HEK293T (cell line): ENCODE results near the gene ARHGAP45.
"Not testable (repeated sequence)": the region's sequence is repeated elsewhere in the genome, so short reads cannot be mapped to it uniquely, and the experiment has no call there.

Experiments
- CTCF ChIA-PET: fragments of 350-600 bp; formaldehyde crosslinking; extraction: SDS; loops from one replicate; lab custom pipeline; 2021; ENCODE audit warnings: antibody characterized with exemption, inconsistent platforms; lab: Yijun Ruan, JAX
- POLR2A ChIA-PET: fragments of 350-600 bp; formaldehyde crosslinking; extraction: SDS; loops from one replicate; lab custom pipeline; 2020; ENCODE audit warnings: antibody characterized with exemption, inconsistent platforms; lab: Yijun Ruan, JAX
- DNase-seq: peaks from one replicate; pipeline ENCODE4 v3.0.0; 2012; ENCODE audit warnings: mixed read lengths; ENCODE audit errors: extremely low spot score
- ARNT ChIP-seq: fragments of 450-650 bp; IDR thresholded peaks from 2 replicates; pipeline ENCODE4 v1.6.1; 2017; ENCODE audit warnings: mild to moderate bottlenecking
- BHLHE40 ChIP-seq: fragments of 450-650 bp; IDR thresholded peaks from 2 replicates; pipeline ENCODE4 v1.6.1; 2016; ENCODE audit warnings: mild to moderate bottlenecking, moderate library complexity, borderline replicate concordance
- CTBP1 ChIP-seq: fragments of 450-650 bp; IDR thresholded peaks from 2 replicates; pipeline ENCODE4 v1.6.1; 2016; ENCODE audit warnings: borderline replicate concordance
- ELF4 ChIP-seq: fragments of 450-650 bp; IDR thresholded peaks from 2 replicates; pipeline ENCODE4 v1.6.1; 2017; ENCODE audit warnings: antibody characterized with exemption
- FOXA1 ChIP-seq: fragments of 450-650 bp; IDR thresholded peaks from 2 replicates; pipeline ENCODE4 v1.6.1; 2016; ENCODE audit warnings: mild to moderate bottlenecking
- FOXK2 ChIP-seq: fragments of 450-650 bp; IDR thresholded peaks from 2 replicates; pipeline ENCODE4 v1.6.1; 2016; ENCODE audit warnings: mild to moderate bottlenecking
- FOXM1 ChIP-seq: fragments of 450-650 bp; IDR thresholded peaks from 2 replicates; pipeline ENCODE4 v1.6.1; 2017; ENCODE audit warnings: mild to moderate bottlenecking, borderline replicate concordance
- HDGF ChIP-seq: fragments of 450-650 bp; IDR thresholded peaks from 2 replicates; pipeline ENCODE4 v1.6.1; 2017; ENCODE audit warnings: antibody characterized with exemption, borderline replicate concordance
- L3MBTL2 ChIP-seq: fragments of 450-650 bp; conservative IDR thresholded peaks from 2 replicates; pipeline ENCODE4 v1.6.1; 2016; ENCODE audit warnings: mild to moderate bottlenecking
- LEF1 ChIP-seq: fragments of 450-650 bp; IDR thresholded peaks from 2 replicates; pipeline ENCODE4 v1.6.1; 2017; ENCODE audit warnings: mild to moderate bottlenecking, borderline replicate concordance
- NFRKB ChIP-seq: fragments of 450-650 bp; IDR thresholded peaks from 2 replicates; pipeline ENCODE4 v1.6.1; 2016; ENCODE audit warnings: mild to moderate bottlenecking, moderate library complexity
- SP1 ChIP-seq: fragments of 450-650 bp; IDR thresholded peaks from 2 replicates; pipeline ENCODE4 v1.6.1; 2017
- SUZ12 ChIP-seq: fragments of 450-650 bp; IDR thresholded peaks from 2 replicates; pipeline ENCODE4 v1.6.1; 2016; ENCODE audit warnings: mild to moderate bottlenecking
- TARDBP ChIP-seq: fragments of 450-650 bp; IDR thresholded peaks from 2 replicates; pipeline ENCODE4 v1.6.1; 2016
- ZNF384 ChIP-seq: fragments of 450-650 bp; IDR thresholded peaks from 2 replicates; pipeline ENCODE4 v1.6.1; 2016
- TF ChIP-seq, protein P1 (sequence below): fragments of 450-650 bp; IDR thresholded peaks from 2 replicates; pipeline ENCODE4 v1.6.1; 2016

Gene ARHGAP45

DNA sequence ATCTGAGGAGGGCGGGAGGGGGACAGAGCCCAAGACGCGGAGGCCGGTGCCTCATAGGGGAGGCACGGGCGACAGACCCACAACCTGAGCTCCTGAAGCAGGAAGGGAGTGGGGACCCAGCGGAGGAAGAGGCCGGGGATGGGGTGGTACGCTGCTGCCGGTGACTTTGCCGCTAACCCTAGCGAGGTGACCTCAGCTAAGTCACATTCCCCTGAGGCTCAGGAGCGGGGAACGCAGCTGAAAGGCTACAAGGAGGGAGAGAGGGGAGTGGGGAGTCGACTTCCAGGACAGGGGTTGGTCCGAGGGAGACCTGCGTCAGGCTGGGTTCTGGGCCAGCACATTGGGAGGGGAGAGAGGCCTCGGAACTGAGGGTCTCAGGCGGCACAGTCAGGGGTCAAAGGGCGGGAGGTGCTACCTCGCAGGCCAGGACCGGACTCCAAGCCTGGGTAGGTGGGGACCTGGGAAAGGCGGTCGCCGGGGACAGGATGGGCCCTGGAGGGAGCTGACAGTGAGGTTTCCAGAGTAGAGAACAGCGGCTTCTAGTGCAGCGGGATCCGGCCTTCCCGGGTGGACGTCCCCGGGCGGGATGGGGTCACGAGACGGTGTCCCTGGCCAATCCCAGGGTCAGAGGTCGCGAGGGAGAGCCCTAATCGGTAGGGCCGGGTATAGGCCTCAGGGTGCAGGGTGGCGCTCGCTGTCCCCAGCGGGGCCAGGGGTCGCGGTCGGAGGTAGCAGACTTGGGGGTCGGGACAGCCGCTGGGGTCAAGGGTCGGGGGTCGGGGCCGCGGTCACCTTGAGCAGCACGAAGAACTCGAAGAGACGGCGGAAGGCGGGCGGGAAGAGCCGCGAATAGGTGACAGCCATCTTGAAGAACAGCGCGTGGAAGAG lies 46.7 kb upstream of the ARHGAP45 start:
- no peak for TF ChIP-seq LEF1
- ChIA-PET POLR2A (interaction anchor here (1.2 to 4.3 kb wide), 2 partner anchors 13 to 249 kb away, joined by 3 to 16 read pairs; partner anchors contain the start of gene CIRBP), CTCF (no interaction called here)
- DNase-seq = no peak

DNA sequence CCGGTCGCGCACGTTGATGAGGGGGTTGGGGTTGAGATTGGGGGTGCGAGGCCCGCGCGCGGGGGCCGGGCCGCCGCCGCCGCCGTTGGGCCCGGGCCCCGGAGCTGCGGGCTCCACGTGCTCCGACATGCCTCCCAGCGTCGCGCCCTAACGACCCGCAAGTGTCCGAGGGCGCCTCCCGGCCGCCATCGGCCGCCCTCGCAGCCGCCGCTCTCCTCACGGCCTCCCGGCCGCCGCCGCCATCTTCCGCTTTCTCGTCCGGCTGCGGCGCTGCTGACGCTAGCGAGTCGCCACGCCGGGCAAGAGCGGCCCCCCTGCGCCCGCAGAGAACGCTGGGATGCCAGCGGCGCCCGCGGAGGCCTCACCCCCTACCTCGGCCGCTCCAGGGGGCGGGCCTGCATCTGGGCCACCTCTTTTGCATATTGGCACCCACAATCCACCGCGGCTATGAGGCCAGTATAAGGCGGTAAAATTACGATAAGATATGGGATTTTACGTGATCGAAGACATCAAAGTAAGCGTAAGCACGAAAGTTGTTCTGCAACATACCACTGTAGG lies 46.0 kb upstream of the ARHGAP45 start, which contains the start of gene TMEM259:
Gene TMEM259 (minus strand): TSS at position 256 of the 558 bp plus-strand sequence. CDS start 127 bp downstream, at position 129.
- TF ChIP-seq FOXA1 (no peak), LEF1 (peak; percentile 70), FOXM1 (0 out of 2 replicates have a peak, but pooled peaks have one; percentile 9)

DNA sequence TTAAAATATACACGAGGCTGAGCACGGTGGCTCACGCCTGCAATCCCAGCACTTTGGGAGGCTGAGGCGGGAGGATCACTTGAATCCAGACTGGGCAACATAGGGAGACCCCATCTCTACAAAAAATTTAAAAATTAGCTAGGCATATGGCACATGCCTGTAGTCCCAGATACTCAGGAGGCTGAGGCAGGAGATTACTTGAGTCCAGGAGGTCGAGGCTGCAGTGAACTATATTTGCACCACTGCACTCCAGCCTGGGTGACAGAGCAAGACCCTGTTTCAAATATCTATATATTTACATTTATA lies 43.1 kb upstream of the ARHGAP45 start:
- POLR2A ChIA-PET, DNase-seq: not testable (repeated sequence)
- CTCF ChIA-PET = interaction anchor here (0.9 kb wide), 1 partner anchor 43 kb away, joined by 3 read pairs; the partner anchor contains the start of gene ARHGAP45

More for the DNA sequence above, 46.0 kb upstream of the ARHGAP45 start, which contains the start of gene TMEM259:
- CTCF ChIA-PET = interaction anchor here (0.6 kb wide), 1 partner anchor 434 kb away, joined by 4 read pairs; no protein-coding TSS in a partner anchor
- POLR2A ChIA-PET = interaction anchor here (0.6 to 4.3 kb wide), 8 partner anchors 11 to 248 kb away, joined by 3 to 16 read pairs (median 4); partner anchors contain the start of gene CIRBP
- DNase-seq = peak; percentile 96

DNA sequence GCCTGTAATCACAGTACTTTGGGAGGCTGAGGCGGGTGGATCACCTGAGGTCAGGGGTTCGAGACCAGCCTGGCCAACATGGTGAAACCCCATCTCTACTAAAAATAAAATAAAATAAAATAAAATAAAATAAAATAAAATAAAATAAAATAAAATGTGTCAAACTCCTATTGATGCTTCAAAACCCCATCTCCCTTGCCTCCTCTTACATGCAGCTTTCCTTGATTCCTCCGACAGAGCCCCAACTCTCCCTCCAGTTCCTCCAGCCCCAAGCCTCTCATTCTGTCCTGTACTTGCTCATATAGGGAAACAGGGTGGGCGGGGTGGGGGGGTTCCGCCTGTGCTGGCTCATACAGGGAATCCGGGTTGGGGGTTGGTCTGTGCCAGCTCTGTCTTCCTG lies 41.9 kb upstream of the ARHGAP45 start:
- CTCF ChIA-PET, DNase-seq, POLR2A ChIA-PET: not testable (repeated sequence)

DNA sequence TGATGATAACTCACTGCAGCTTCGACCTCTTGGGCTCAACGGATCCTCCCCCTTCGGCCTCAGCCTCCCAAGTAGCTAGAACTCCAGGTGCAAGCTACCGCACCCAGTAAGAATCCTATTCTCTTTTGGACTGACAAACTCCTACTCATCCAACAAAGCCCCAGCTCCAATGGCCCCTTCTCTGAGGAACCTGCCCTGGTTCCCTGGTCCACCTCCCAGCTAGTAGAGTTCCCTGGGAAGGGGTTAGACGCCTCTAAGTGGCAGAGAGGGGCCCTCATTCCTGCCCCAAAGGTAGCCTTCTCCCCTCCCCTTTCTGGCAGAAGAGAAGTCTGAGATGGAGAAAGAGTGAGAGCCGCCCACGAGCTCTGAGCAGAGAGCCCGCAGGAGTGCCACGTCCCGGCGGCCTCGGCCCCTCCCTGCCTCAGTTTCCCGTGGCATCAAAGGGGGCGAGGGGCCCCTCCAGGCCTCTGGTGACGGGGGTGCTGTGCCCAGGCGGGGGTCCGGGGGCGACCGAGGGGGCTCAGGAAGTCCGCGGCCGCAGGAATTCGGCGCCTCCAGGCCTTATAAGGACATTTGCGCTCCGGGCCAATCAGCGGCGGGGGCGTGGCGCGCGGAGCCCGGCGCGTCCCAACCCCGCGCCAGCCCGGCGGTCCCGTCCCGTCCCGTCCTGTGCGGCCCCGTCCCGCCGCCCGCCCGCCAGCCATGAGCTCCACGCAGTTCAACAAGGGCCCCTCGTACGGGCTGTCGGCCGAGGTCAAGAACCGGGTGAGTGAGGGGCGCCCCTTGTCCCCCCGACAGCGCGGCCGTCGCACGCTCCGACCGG lies 40.8 kb upstream of the ARHGAP45 start, which contains the start of gene CNN2:
Gene CNN2 (plus strand): TSS at position 649 of the 823 bp plus-strand sequence. CDS start 54 bp downstream, at position 703.
- TF ChIP-seq FOXM1 (no peak), CTBP1 (no peak), SP1 (no peak), LEF1 (0 out of 2 replicates have a peak, but pooled peaks have one; percentile 47), TARDBP (no peak), HDGF (no peak), ELF4 (no peak), FOXA1 (no peak), SUZ12 (no peak), NFRKB (no peak), ARNT (no peak), L3MBTL2 (0 out of 2 replicates have a peak, but pooled peaks have one; percentile 40), FOXK2 (no peak)
- TF ChIP-seq, protein P1, sequence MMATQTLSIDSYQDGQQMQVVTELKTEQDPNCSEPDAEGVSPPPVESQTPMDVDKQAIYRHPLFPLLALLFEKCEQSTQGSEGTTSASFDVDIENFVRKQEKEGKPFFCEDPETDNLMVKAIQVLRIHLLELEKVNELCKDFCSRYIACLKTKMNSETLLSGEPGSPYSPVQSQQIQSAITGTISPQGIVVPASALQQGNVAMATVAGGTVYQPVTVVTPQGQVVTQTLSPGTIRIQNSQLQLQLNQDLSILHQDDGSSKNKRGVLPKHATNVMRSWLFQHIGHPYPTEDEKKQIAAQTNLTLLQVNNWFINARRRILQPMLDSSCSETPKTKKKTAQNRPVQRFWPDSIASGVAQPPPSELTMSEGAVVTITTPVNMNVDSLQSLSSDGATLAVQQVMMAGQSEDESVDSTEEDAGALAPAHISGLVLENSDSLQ = no peak
- CTCF ChIA-PET = interaction anchor here (0.8 kb wide), 1 partner anchor 26 kb away, joined by 5 read pairs; the partner anchor contains the start of gene GRIN3B
- POLR2A ChIA-PET = interaction anchor here (0.7 to 3.7 kb wide), 9 partner anchors 10 to 243 kb away, joined by 3 to 29 read pairs (median 3); partner anchors contain the start of genes ABCA7, CIRBP and WDR18
- DNase-seq = peak; percentile 75

DNA sequence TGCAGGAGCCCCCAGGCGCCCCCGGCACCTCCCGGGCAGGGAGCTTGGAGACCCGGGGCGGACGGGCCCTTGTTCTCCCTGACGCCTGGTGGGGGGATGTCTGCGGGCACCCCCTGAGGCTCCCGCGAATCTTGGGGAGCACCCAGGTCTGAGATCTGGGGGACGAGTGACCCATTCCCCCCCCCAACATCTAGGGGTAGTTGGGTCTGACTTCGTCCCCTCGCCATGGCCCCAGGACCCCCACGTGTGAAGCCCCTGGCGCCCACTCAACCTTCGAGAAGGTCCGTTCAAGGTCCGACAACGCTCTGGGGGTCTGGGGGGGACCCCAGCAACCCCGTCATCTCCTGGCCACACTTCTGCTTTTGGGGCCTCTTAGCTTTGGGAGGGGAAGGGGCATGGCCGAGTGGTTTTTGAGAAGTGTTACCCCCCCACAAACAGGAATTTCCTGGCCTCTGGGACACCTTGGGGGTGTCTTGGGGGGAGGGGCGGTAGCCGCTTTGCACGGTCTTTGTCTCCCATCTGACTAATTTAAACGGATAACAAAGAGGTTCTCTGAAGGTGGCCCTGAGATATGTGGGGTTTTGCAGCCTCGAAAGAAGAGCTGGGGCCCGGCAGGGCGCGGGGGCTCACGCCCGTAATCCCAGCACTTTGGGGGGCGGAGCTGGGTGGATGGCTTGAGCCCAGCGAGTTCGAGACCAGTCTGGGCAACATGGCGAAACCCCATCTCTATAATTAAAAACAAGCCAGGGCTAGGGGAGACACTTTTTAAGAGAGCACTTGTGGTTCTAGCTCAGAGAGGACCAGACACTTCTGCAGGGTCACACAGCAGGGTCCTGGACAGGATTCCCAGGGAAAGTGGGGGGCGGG lies 40.0 kb upstream of the ARHGAP45 start:
- ChIA-PET CTCF (no interaction called here), POLR2A (interaction anchor here (0.7 to 3.7 kb wide), 7 partner anchors 11 to 242 kb away, joined by 3 to 29 read pairs (median 3); partner anchors contain the start of genes ABCA7, CIRBP and WDR18)
- no peak for DNase-seq
- TF ChIP-seq SUZ12 = no peak
- no peak for TF ChIP-seq ELF4
- TF ChIP-seq ZNF384 = no peak
- TF ChIP-seq, protein P1 = no peak
- no peak for TF ChIP-seq NFRKB
- no peak for TF ChIP-seq BHLHE40
- TF ChIP-seq LEF1 = no peak
